ENCODE measurements around the gene NT5C3A. TPM values are rescaled to one million over a fixed set of nuclear protein-coding genes. Genes with fewer than 3 reads are reported as not detected.

NT5C3A gene
- total RNA-seq (2022; extraction: Qiagen RNA extraction; ENCODE audit: low read depth), result 33.3 to 39.8 TPM (median 37.8 TPM) in 5 replicates

GRCh38 chr7:33062023-33062781 is at the start of gene NT5C3A:
Gene NT5C3A, minus strand, starts transcription at chr7:33062776. Its CDS starts 71 bp downstream, at chr7:33062705.

GRCh38 chr7:33109005-33109757 is 46.6 kb upstream of the NT5C3A start, which contains the start of gene RP9:
Gene RP9, minus strand, starts transcription at chr7:33109404. Its CDS starts 32 bp downstream, at chr7:33109372.

Other genes starting within 250 kb of the NT5C3A start
- 23.4 to 27.3 TPM (median 26.3 TPM) in 5 replicates for gene KBTBD2, start 171.0 kb downstream of the NT5C3A start, total RNA-seq (2022; extraction: Qiagen RNA extraction; ENCODE audit: low read depth)
- 71.5 to 117 TPM (median 90.5 TPM) in 5 replicates for gene FKBP9, start 105.3 kb downstream of the NT5C3A start, total RNA-seq (2022; extraction: Qiagen RNA extraction; ENCODE audit: low read depth)
- 29.8 to 35.3 TPM (median 32.8 TPM) in 5 replicates for gene RP9, start 46.6 kb upstream of the NT5C3A start, total RNA-seq (2022; extraction: Qiagen RNA extraction; ENCODE audit: low read depth)
- 3.0 to 3.7 TPM (median 3.5 TPM) in 5 replicates for gene BBS9, start 66.8 kb upstream of the NT5C3A start, total RNA-seq (2022; extraction: Qiagen RNA extraction; ENCODE audit: low read depth)

All from A549 treated with GW870086 at 1 μM for 4 hours (cell line).